ENCODE measurements around the gene HS2ST1.
"Not testable (repeated sequence)": the region's sequence is repeated elsewhere in the genome, so short reads cannot be mapped to it uniquely, and the experiment has no call there.

HS2ST1 gene

DNA sequence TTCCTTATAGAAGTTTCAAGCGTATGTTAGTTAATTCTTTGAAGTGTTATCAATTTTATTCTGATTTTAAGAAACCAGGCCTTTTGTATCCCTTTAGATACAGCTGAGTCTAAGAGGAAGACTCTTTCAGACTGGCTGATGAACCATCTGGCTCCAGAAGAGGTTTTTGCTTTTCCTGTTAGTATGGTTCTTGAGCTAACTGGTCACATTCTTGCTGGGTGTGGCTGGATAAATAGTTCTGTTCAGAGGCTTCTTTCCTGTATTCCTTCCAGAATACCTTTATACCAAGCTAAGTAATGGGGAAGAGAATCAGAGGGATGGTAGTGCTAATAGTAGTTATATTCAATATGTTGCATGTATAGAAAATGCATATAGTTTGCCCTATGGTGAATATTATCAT is 12.4 kb downstream of the HS2ST1 start:
- no peak for DNase-seq

DNA sequence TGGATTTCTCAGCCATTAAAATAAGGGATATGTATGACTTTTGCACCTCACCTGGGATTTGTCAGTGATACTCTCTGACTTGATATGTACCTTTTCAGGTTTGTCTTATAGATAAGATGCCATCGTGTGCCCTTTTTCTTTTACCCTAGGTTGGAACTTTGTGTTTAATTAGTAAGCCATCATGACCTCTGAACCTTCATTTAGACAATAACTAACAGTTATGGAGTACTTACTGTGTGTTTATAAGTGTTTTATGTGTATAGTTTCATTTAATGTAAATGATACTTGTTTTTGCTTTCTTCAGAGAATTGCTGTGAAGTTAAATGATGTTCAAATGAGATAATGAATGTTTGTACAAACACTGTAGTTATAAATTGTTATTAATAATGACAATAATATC is 14.4 kb downstream of the HS2ST1 start:
- no peak for DNase-seq

DNA sequence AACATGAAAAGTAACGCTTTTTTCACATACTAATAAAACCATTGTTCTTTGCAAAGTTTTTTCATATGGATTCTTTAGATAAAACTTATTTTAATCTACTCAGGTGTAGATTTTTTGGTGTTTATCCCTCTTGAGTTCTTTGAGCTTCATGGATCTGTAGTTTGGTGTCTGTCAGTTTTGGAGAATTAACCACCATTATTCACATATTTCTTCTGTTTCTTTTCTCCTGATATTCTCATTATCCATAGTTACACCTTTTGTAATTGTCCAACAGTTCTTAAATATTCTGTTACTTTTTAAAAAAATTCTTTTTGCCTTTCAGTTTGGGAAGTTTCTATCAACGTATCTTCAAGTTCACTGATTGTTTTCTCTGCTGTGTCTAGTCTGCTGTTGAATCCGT is 18.6 kb downstream of the HS2ST1 start:
- DNase-seq = no peak

DNA sequence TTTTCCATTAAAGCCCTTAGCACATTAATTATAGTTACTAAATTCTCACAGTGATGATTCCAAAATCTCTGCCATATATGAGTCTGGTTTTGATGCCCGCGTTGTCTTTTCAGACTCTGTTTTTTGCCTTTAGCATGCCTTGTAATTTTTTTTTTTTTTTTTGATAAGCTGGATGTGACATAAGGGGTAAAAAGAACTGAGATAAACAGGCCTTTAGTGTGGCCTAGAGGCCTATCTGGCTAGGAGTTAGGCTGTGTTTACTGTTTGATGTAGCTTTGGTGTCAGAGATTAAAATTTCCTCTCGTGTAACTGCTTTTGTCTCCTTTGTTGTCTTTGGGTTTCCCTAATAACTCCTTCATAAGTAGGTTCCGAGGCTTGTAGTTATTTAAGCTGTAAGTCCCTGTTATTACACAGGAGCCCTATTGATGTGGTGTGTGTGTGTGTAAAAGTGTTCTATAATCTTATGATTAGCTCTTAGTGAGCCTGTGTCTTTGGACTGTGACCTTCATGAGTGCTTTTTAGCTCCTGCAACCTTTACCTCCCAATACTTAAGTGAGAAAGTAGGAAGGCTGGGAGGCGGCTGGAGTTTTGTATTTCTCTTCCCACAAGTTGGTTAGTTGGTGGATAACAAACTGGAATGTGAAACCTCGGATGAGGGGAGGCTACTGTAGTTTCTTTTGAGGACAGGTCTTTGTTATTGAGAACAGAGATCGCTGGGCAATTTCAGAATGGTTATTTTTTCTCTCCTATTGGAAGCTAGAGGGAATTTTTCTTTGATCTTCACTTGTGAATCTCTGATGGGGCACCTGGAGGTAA is 19.3 kb downstream of the HS2ST1 start:
- DNase-seq = no peak

DNA sequence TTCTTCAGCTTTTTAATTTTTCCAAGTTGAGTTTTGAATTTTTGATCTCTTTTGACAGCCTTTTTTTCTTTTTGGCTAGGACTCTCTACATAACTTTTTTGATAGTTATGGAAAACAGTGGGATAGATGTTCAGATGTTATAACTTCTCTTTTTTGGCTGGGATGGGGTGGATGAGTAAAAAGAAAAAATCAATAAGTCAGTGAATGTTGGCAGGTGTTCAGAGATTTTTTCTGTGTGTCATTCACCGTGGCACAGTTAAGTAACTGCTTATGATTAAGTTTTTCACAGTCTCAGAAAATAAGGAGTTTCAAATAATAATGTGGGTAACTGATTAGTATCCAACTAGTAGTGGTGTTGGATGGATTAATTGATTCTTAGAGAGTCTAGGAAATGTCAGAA is 24.0 kb downstream of the HS2ST1 start:
- DNase-seq = no peak

DNA sequence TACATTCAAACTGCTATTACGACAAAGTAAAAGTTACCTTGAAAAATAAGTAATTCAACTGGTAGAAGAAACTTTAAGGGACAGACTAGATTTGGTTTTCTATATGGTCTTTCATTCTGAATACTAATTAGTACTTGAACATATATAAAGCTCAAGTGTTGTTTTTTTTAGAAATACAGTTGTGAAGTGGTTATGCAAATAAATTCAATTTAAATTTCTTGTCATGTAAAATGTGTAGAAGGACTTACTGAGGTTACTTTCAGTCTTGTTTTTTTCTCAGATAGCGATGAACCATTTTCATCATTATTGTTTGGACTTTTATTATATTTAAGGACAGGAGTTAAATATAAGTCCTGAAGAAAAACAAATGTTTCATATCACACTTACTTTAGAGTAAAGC is 24.4 kb downstream of the HS2ST1 start:
- no peak for DNase-seq

DNA sequence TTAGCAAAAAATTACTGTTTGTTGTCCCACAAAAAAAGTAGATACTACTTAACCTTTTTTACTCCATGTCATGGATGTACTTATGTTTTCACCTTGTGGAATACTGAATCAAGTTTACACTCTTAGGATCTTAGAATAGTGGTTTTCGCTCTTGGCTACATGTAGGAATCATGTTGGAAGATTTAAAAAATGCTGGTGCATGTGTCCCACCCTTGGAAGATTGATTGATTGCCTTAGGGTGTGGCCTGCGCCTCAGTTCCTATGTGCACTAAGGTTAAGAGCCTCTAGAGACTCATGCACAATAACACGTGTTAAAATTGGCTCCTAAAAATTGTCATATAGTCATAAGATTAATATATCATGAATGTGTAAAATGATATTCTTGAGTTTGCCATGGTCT is 25.0 kb downstream of the HS2ST1 start:
- DNase-seq = no peak

DNA sequence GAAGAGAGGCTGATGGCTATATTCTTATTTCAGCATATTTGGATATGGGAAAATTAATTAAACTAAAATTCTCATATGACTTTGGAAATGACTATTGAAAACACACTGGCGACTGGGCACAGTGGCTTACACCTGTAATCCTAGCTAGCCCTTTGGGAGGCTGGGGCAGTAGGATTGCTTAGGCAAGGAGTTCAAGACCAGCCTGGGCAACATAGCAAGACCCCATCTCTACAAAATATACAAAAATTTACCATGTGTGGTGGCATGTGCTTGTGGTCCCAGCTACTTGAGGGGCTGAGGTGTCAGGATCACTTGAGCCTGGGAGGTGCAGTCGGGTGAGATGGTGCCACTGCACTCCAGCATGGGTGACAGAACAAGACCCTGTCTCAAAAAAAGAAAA is 26.2 kb downstream of the HS2ST1 start:
- DNase-seq = no peak

DNA sequence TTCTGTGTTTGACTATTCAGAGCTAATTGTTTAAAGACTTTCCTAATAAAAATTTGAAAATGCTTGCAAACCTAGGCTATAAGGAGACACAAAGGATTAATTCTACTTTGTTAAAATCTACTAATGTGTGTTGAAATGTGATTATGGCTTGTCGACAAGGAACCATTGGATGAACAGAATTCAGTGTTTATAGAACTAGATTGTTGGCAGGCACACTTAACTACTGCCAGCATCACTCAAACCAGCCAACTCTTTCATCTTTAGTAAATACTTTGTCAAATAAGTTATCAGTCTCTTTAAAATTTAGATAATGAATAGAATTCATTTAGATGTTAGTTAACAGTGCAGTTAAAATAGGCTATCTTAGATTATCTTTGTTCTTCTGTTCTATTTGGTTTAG is 27.6 kb downstream of the HS2ST1 start:
- DNase-seq = no peak

DNA sequence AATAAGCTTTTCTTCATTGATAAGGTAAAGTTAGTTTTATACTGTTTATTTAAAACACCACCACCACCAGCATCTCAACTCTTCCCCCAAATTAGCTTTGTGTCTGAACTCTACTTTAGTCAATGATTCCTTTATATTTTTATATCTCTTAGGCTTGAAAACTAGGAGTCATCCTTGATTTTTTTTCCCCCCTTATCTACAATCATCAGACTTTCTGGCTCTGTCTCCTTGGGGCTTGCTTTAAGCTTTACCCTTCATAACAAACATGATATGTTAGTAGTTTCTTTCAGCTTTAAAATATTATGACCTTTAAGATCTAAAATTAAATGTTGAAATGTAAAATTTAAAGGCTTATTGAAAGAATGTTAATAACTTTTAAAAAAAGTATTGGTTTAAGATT is 28.3 kb downstream of the HS2ST1 start:
- no peak for DNase-seq

DNA sequence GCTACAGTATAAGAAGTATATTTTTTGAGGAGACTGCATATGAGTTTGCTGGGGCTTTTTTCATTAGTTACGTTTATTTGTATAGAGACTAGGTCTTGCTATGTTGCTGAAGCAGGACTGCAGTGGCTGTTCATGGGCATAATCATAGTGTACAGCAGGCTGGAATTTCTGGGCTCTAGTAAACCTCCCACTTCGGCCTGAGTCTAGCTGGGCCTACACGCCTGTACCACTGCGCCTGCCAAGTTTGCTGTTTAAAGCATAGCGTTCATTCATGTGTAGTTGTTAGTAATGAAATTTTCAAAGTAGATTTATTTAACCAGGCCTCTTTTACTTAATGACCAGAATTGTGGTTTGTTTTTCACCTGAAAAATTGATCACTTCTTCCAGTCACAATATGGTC is 33.8 kb downstream of the HS2ST1 start:
- no peak for DNase-seq

DNA sequence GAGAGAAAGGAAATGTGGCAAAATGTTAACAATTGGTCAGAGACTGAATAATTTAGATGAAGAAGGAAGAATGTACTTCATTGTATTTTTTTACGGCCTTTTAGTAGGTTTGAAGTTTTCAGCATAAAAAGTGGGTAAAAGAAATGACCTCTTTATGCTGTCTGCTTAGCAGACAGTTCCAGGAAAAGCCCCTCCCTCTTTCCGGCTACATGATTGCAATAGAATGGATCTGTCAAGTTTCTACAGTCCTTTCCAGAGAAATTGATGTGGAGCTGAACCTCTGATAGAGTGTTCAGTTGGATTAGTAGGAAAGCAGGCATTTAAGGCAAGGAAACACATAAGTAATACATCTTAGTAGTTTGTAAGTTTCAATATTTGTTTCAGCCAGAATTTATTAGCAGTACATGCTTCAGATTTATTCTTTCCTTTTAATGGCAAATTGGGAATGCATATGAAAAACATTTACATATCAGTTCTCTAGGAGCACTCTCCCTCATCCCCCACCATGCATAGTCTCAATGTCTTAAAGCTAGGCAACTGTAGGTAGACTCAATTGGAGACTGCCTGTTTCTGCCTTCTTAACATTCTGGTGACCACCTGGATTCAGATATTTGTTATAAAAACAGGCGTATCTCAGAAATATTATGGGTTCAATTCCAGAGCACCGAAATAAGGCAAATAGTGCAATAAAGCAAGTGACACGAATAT is 36.4 kb downstream of the HS2ST1 start:
- no peak for DNase-seq

DNA sequence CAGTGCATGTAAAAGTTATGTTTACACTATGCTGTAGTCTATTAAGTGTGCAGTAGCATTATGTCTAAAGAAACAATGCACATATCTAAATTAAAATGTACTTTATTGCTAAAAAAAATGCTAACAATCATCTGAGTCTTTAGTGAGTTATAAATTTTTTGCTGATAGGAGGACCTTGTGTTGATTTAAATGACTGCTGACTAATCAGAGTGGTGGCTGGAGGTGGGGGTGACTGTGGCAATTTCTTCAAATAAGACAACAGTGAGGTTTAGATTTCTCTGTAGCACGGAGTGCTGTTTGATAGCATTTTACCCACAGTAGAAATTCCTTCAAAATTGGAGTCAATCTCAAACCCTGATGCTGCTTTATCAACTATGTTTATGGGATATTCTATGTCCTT is 37.0 kb downstream of the HS2ST1 start:
- no peak for DNase-seq

DNA sequence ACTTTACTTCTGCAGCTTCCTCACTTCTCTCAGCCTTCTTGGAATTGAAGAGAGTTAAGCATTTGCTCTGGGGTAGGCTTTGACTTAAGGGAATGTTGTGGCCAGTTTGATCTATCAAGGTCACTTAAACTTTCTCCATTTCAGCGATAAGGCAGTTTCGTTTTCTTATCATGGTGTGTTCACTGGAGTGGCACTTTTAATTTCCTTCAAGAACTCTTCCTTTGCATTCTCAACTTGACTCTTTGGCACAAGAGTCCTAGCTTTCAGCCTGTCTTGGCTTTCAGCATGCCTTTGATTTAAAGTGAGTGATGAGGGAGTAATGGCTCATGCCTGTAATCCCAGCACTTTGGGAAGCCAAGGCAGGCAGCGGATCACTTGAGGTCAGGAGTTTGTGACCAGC is 38.7 kb downstream of the HS2ST1 start:
- no peak for DNase-seq

DNA sequence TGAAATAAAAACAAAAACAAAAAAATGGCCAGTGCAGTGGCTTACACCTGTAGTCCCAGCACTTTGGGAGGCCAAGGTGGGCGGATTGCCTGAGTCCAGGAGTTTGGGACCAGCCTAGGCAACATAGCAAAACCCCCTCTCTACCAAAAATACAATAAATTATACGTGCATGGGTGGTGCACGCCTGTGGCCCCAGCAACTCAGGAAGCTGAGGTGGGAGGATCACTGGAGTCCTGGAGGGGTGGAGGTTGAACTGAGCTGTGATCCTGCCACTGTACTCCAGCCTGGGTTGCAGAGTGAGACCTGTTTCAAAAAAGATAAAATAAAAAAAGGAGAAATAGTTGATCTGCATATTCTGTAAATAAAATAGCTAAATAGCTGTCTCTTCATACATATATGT is 41.2 kb downstream of the HS2ST1 start:
- DNase-seq = no peak

DNA sequence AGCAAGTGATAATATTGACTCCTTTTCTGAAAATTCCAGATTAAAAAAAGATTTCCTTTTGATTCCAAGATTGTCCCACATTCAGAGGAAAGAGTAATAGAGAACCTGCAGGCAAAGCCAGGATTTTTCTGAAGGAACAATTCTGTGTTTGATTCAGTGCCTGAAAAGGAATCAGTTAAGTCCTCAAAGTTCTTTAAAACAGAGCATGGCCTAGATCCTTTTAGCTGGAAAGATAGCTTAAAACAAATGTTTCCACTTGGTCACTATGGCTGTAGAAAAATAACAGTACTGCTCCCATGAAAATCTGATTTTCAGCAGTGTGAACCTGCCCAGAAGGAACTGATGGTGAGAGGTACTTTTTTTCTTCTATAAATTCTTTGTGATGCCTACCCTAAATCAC is 41.8 kb downstream of the HS2ST1 start:
- no peak for DNase-seq

DNA sequence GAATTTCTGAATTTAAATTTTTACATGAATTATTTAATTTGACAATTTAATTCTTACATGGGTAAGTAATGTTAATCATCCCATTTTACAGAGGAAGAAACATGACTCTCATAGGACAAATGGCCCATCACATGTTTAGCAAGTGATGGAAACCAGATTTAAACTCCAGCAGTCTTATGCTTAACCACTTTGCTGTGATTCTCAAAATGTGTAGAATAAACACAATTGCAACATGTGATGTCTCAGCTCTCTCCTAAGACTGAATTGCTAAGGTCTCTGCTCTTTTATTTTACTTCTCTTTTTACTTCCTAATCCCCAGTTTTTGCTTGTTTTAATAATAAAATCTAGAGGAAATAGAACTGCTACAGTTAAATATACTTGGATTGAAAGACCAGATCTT is 42.8 kb downstream of the HS2ST1 start:
- no peak for DNase-seq

DNA sequence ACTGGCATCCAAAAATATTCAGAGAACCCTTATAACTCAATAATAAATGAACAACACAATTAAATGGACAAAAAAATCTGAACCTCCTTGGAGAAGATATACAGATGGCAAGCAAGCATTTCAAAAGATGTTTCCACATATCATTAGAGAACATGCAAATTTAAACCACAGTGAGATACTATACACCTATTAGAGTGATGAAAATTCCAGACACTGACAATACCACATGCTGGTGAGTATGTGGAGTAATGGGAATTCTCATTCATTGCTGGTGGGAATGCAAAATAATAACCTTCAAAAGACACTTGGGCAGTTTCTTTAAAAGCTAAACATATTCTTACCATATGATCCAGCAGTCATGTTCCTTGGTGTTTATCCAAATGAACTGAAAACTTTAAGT is 46.1 kb downstream of the HS2ST1 start:
- no peak for DNase-seq

DNA sequence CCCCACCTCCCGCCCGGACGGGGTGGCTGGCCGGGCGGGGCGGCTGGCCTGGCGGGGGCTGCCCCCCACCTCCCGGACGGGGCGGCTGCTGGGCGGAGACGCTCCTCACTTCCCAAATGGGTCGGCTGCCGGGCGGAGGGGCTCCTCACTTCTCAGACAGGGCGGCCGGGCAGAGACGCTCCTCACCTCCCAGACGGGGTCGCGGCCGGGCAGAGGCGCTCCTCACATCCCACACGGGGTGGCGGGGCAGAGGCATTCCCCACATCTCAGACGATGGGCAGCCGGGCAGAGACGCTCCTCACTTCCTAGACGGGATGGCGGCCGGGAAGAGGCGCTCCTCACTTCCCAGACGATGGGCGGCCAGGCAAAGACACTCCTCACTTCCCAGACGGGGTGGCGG is 49.4 kb downstream of the HS2ST1 start:
- not testable (repeated sequence) for DNase-seq

DNA sequence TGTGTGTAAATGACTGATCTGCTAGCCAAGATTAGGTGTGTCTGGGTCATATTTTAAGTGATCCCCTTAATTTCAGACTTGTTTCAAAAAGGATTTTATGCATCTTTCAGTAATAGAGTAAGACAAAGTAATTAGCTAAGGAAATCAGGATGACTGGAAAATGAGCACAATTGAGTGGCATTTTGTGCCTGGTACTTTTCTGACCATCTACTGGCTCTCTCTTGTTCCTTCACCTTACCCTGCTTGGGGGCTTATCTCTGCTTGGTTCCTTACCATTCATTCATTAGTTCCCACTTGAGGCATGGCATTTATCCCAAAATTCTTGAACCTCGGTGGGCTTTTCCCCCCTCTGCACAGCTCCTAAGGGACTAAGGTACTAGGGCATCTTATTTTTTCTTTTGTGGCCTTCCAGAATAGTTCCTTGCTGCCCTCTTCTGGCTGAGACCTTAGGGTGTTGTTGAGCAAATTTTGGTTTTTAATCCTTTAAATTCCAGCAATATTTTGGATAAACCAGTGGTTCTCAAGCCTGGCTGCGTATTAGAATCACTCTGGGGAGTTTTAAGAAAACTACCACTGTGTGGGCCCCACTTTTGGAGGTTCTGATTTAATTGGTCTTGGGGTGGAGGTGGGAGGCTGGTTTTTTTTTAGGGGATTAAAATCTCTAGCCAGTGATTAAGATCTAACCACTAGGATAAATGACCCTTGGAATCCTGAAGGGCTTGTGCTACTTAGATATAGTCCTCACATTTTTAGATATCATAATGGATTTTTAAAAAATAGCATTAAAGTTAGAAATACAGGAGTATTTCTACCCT is 50.8 kb downstream of the HS2ST1 start:
- DNase-seq = no peak

DNA sequence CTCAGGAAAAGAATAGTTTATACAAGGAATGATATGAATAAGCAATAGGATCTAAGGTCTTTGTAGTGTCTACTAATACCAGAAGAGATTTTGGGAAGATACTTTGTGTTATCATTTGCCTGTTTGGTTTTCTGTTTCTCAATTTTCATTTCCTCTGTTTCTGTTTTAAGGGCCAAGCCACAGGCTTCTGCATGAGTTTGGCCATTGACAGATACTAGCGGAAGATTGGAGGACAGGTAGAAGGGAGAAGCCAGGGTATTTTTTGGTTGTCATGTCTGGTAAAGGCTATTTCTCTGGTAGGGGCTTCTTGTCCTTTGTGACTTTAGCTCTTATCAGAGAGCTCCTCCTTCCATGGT is 51.4 kb downstream of the HS2ST1 start:
- no peak for DNase-seq

DNA sequence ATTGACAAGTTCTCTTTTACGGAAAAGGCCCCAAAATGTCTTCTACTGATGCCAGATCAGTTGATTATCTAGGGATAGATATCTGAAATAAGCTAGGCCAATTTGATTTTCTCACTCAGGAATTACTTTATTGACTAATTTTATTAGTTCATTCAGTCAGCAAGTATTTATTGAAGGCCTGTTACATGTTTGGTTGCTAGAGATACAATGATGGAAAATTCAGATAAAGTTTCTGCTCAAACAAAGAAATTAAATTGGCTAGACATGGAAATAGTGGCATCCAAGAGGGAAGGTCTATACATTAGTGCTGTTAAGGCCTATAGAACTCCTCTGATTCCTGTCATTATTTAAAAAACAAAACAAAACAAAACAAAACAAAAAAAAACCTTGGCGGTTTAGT is 56.5 kb downstream of the HS2ST1 start:
- no peak for DNase-seq

DNA sequence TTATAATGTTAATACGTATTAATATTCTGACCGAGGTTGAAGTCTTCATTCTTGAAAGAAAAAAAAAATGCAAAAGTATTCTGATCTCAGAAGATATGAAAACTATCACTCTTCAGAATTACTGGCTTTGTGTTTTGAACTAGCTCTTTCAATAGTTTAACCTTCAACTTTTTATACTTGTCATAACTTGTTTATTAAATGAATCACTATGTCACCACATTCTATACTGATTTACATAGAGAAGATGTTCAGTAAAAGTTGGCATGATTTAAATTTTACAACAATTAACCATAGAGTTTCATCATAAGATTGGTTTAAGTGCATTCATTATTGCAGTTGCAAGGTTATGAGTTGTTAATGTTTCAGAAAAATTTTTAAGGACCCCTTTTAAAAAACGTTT is 57.3 kb downstream of the HS2ST1 start:
- DNase-seq = no peak

DNA sequence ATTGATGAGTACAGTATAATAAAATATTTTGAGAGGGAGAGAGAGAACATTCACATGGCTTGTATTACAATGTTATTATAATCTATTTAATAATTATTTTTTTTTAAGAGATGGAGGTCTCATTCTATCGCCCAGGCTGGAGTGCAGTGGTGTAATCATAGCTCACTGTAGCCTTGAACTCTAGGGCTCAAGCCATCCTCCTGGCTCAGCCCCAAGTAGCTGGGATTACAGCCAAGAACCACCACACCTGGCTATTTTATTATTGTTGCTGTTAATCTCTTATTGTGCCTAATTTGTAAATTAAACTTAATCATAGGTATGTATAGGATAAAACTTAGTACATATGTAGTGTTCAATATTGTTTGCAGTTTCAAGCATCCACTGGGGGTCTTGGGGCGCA is 57.8 kb downstream of the HS2ST1 start:
- DNase-seq = no peak
